ENCODE data around the gene FAP.

FAP gene

GRCh38 chr2:162243294-162243693 lies at the start of gene FAP:
Gene FAP (minus strand): TSS chr2:162243445. CDS start chr2:162243327, 118 bp downstream.
- no peak for DNase-seq

- no peak for DNase-seq
Measured at GRCh38 chr2:162291748-162292147, 48.5 kb upstream of the FAP start.

GRCh38 chr2:162282765-162283425 lies 39.6 kb upstream of the FAP start:
- no peak for DNase-seq

DNA sequence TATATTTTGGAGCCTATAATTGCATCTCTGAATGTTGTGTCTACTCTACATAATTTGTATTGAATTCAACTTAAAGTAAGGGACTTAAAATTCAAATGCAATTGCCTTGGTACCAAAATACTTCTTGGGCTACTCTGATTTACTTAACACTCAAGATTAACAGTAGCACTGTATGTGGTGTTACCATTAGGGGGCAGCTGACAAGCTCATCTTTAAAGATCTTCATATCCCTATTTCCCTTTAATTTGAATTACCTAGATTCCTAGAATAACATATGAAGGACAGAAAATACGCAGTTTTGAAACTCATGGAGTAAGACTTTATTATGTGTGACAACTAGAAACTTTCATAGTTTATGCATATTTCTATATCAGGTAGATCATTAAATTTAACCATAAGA lies 37.4 kb upstream of the FAP start:
- DNase-seq: no peak

- no peak for DNase-seq
Measured at GRCh38 chr2:162277381-162277780, 34.1 kb upstream of the FAP start.

GRCh38 chr2:162267996-162268395 lies 24.8 kb upstream of the FAP start:
- no peak for DNase-seq

DNA sequence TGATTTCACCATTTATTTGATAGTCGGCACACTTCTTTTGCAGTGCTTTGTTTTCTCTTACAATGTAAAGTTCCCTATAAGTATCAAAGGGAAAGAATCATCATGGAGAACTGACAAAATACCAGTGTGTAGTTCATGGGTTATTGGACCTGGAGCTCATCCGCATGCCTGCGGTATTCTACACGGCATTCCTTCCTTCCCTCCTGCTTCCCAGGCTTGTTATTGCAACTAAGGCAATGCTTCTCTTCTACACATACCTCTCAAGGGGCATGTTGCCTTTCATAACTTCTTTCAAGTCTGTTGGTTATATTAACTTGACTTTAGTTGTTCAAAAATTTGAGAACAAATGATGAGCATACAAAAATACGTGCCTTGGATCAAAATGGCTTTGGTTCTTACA lies 24.3 kb upstream of the FAP start:
- DNase-seq: no peak

DNA sequence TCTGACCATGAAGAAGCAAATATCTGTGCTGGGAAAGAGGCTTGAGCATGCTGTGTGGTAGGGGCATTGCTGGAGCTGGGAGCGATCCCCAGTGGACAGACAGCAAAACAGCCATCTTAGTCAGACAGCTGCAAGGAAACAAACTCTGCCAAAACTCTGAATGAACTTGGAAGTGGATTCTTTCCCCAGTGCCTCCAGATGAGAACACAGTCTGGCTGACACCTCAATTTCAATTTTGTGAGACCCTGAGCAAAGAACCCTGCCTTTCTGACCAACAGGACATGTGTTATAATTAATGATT lies 23.2 kb upstream of the FAP start:
- DNase-seq: no peak

DNA sequence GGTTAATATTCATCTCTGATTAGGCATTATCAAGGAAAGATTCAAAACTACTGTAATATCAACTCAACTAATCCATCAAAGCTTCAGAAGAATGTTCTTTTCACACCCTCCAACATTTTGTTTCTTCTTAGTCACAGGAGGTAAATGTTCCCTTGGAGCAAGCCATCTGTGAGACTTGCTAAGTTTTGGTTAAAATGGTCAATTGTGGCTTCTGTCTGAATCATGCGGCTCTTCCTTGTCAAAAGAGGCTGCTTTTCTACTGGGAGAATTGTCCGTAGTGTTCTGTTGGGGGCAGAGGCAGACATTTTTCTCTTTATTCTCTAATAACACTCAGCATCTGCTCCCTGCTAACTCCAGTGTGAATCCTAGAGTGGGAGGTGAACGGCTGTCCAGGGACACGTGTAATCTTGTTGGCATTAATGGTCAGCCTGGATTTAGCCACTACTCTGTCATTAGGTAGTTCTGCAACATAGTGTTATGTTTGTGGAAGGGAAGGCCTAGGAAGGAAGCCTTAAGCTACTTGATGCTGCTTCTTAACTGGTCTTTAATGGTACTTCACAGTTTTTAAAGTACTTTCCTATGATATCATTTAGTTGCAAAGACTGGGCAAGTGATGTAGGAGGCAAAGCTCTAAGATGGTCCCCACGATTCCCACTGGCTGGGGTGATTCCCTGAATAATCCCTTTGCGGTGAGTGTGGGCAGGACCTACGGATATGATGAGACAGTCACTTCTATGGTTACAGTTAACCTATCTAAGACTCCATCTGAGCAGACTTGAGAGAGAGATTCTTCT lies 22.6 kb upstream of the FAP start:
- no peak for DNase-seq

GRCh38 chr2:162261032-162261945 lies 18.0 kb upstream of the FAP start:
- no peak for DNase-seq

- DNase-seq: no peak
Measured at GRCh38 chr2:162258686-162259085, 15.4 kb upstream of the FAP start.

DNA sequence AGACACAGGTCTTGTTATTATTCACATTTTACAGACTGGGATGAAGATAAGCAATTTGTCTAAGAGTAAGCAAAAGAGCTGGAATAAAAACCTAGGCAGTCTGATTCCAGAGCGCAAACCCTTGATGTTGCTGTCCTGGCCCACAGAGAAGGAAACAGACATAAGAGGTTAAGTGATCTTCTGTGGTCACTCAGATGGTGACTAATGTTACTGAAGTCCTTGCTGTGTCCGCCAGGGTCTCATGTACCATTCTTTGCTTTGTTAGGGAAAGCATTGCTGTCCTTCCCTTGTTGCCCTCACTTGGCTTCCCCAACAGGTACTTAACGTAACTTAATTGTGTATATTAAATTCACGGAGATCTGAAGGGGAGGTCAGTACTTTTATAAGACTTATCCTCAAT lies 14.9 kb upstream of the FAP start:
- DNase-seq: no peak

DNA sequence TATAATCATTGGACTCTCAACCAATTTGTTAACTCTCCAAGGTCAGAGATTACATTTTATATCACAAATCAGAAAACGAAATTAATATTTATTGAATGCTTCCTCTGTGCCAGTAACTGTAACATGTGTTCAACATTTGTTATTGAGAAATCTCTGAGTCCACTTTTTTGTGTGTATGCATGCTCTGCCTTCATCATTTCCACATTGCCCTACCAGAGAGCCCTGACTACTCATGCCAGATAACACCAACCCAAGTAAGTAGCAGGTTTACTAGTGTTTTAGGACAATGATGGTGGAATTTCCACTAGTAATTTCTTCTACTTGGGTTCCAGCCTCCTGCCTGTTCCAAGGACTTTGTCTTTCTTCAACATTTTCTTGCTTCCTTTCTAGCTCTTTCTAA lies 14.2 kb upstream of the FAP start:
- no peak for DNase-seq

DNA sequence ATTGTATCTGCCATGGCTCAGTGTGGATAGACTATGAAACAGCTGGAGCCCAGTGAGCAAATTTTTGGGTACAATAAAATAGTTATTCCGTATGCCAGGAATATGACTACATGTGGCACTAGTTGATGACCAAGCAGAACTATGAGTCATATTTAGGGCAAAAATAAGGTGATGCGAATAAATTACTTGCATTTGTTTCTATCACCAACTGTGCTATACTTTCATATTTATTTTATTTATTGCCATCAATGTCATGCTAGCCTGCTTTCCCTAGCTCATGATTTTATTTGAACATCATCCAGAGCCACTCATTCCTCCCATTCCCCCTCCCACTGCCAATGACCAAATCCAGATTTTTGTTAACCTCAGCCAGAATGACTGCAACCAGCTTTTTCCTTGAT lies 13.3 kb upstream of the FAP start:
- no peak for DNase-seq

- DNase-seq: no peak
Measured at GRCh38 chr2:162254236-162254871, 11.1 kb upstream of the FAP start.

GRCh38 chr2:162253435-162253834 lies 10.2 kb upstream of the FAP start:
- DNase-seq: no peak

- DNase-seq: no peak
Measured at GRCh38 chr2:162252153-162252552, 8.9 kb upstream of the FAP start.

DNA sequence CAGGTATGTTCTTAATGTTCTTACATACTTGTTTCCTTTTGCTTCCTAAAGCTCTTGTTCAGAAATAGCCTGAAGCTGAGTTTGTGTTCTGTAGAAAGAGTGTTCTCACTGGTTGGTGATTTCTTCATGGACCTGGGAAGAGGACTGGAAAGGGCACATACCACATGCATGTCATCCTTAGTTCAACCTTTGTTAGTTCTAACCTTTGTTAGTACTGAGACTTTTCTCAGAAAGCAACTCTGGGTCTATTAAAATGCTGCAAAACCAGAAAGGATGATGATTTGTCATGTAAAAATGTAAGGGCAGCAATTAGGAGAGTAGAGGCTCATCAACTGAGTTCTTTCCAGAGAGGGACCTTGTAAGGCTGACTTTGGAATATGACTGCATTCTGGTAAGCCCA lies 2.5 kb upstream of the FAP start:
- DNase-seq: no peak

GRCh38 chr2:162245061-162245460 lies 1.8 kb upstream of the FAP start:
- DNase-seq: no peak

GRCh38 chr2:162244541-162245031 lies 1.3 kb upstream of the FAP start:
- no peak for DNase-seq

- DNase-seq: no peak
Measured at GRCh38 chr2:162243715-162244114, 470 bp upstream of the FAP start.

- no peak for DNase-seq
Measured at GRCh38 chr2:162242586-162243280, 512 bp downstream of the FAP start.

Data from stimulated activated naive CD4-positive, alpha-beta T cell (primary cell).